CD4-positive, alpha-beta memory T cell (primary cell): ENCODE results near the gene CYSLTR2. TPM values are rescaled to one million over a fixed set of nuclear protein-coding genes. Genes with fewer than 3 reads are reported as not detected.

ENCODE experiments used
- CTCF ChIA-PET: fragments of 350-600 bp; sonication (Branson Sonifier 250); formaldehyde crosslinking; loops from one replicate; lab custom pipeline; 2021; ENCODE audit warnings: inconsistent platforms; ENCODE audit not compliant: partially characterized antibody; lab: Charles Lee
- POLR2A ChIA-PET: fragments of 350-600 bp; sonication (Branson Sonifier 250); formaldehyde crosslinking; loops from one replicate; lab custom pipeline; 2021; ENCODE audit not compliant: partially characterized antibody; lab: Charles Lee
- DNase-seq, 5 donors: peaks; one replicate each; pipeline versions ENCODE4 v3.0.0 to v3.0.0-alpha.2; 2020 to 2022; ENCODE audit warnings: mixed read lengths in 1 of 5
- H3K27ac ChIP-seq: one replicate; pipeline ENCODE4 v1.7.0; 2013; ENCODE audit warnings: low read depth, low read length
- H3K27me3 ChIP-seq: 2 replicates; pipeline ENCODE4 v1.7.0; 2013; ENCODE audit warnings: mild to moderate bottlenecking, low read length, moderate library complexity; ENCODE audit not compliant: insufficient read depth
- H3K36me3 ChIP-seq: 2 replicates; pipeline ENCODE4 v1.7.0; 2013; ENCODE audit warnings: mild to moderate bottlenecking, low read length, moderate library complexity; ENCODE audit not compliant: insufficient read depth
- H3K4me1 ChIP-seq: 2 replicates; pipeline ENCODE4 v1.7.0; 2013; ENCODE audit warnings: mild to moderate bottlenecking, low read length, moderate library complexity; ENCODE audit not compliant: insufficient read depth
- H3K4me3 ChIP-seq, 2 donors: one replicate each; pipeline ENCODE4 v1.7.0; 2013; ENCODE audit warnings: low read length in 2 of 2, mild to moderate bottlenecking in 1 of 2
- H3K9me3 ChIP-seq, 2 donors: one replicate each; pipeline ENCODE4 v1.7.0; 2013; ENCODE audit warnings: low read length in 2 of 2, control low read depth in 1 of 2; ENCODE audit not compliant: control insufficient read depth in 1 of 2
- H3K27ac Mint-ChIP-seq, 7 donors: one replicate each; pipeline ENCODE4 v1.8.0; 2020 to 2021; ENCODE audit warnings: mixed read lengths in 7 of 7, mild to moderate bottlenecking in 6 of 7, inconsistent platforms in 3 of 7, moderate library complexity in 3 of 7
- H3K27me3 Mint-ChIP-seq, 2 donors: one replicate each; pipeline ENCODE4 v1.8.0; 2020 to 2021; ENCODE audit warnings: mixed read lengths in 2 of 2
- H3K36me3 Mint-ChIP-seq, 2 donors: one replicate each; pipeline ENCODE4 v1.8.0; 2020 to 2021; ENCODE audit warnings: mixed read lengths in 2 of 2, inconsistent platforms in 1 of 2, mild to moderate bottlenecking in 1 of 2
- H3K4me1 Mint-ChIP-seq, 4 donors: one replicate each; pipeline ENCODE4 v1.8.0; 2020 to 2021; ENCODE audit warnings: mixed read lengths in 4 of 4, mild to moderate bottlenecking in 1 of 4
- H3K4me3 Mint-ChIP-seq, 8 donors: one replicate each; pipeline ENCODE4 v1.8.0; 2020 to 2021; ENCODE audit warnings: mixed read lengths in 8 of 8, mild to moderate bottlenecking in 7 of 8, moderate library complexity in 6 of 8, inconsistent platforms in 3 of 8
- H3K9me3 Mint-ChIP-seq, 8 donors: one replicate each; pipeline ENCODE4 v1.8.0; 2020 to 2021; ENCODE audit warnings: mixed read lengths in 8 of 8, mild to moderate bottlenecking in 5 of 8, inconsistent platforms in 3 of 8, moderate library complexity in 1 of 8
- intact Hi-C: fragments of 100-400 bp; cut with micrococcal nuclease; formaldehyde crosslinking; loops from one replicate; pipeline ENCODE4 v1.15.1; 2023
- polyA plus RNA-seq, 2 donors: library from polyadenylated mRNA; unstranded; fragments of 300-500 nt; fragmentation: Illumina TruSeq; gene quantifications; one replicate each; pipeline ENCODE4 v1.2.3, GENCODE V29; 2021
- total RNA-seq, 2 experiments: library from RNA; stranded (reverse); gene quantifications; one replicate each; pipeline ENCODE4 v1.2.3, GENCODE V29; 2021

The CYSLTR2 gene
- total and polyA plus RNA-seq, 4 experiments from 2014 or later: 0.68 to 3.7 (median 3.3) TPM

DNA sequence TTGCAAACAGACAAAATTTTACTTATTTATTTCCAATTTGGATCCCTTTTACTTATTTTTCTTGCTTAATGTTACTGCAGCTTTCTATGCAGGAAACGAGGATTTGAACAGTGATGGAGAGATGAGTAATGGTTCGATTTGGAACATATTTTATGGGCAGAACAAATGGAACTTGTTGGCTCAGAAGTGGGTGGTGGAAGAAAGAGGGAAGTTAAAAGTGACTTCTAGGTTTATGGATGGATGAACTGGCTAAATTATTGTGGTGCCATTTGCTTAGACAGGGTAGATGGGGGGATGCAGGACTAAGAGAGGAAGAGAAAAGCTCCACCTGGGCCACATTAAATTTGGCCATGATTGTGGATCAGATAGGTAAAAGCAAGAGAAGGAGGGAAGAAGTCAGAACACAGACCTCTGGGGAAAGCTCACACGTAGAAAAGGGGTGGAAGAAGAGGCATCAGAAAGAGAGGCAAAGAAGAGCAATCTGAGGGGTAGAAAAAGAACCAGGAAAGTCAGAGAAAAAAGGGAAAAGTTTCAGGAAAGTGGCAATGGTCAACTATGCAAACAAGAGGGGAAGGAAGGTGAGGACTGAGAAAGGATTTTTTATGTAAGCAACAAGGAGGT is 768 bp upstream of the CYSLTR2 start:
- Histone ChIP-seq H3K4me3 (peak overlapping the region in 1 of 2 donors; percentile 55), H3K4me1 (peaks cover 57% of the 10 kb centered on the region), H3K9me3 (no peaks in the 10 kb centered on the region), H3K36me3 (no peaks in the 10 kb centered on the region), H3K27me3 (no peaks in the 10 kb centered on the region), H3K27ac (peak overlapping the region; percentile 69)
- ChIA-PET CTCF (interaction anchor here (0.8 to 1.2 kb wide), 5 partner anchors 59 to 558 kb away, joined by 3 read pairs; partner anchors contain the start of gene MED4), POLR2A (interaction anchor here (1.0 to 1.7 kb wide), 4 partner anchors 120 to 1140 kb away, joined by 3 to 7 read pairs (median 4); partner anchors contain the start of genes ITM2B, KPNA3, RCBTB1 and RCBTB2)
- Mint-ChIP-seq H3K4me1 (peaks cover 31 to 54% (median 45%) of the 10 kb centered on the region in 4 donors), H3K36me3 (peaks cover 0 to 2% of the 10 kb centered on the region in 2 donors), H3K27ac (peak overlapping the region; percentile 88 to 98 (median 95)), H3K27me3 (no peaks in the 10 kb centered on the region), H3K9me3 (no peaks in the 10 kb centered on the region), H3K4me3 (peak overlapping the region; percentile 81 to 90 (median 89))
- no peak for DNase-seq
- intact Hi-C loops: loop anchor here (1.0 to 10.0 kb wide), 5 partner anchors 58 to 792 kb away; partner anchors contain the start of genes CAB39L, MED4 and SETDB2

DNA sequence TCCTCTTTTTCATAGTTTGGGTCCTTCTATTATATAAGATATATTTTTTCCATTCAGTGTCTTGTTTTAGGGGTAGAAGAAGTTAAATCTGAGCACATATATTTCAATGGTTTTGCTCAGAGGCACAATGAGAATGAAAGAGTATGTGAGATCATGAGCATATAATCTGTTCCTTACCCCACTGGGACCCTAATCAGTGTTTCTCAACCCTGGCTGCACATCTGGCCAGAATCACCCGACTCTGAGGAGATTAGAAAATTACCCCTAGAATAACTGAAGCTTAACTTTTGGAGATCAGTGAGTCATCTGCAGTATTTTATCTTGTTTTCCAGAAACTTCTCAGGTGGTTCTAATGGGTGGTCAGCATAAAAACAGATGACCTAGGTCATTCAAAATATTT is 782 bp downstream of the CYSLTR2 start:
- Mint-ChIP-seq H3K27ac (peak overlapping the region; percentile 88 to 98 (median 95)), H3K9me3 (no peaks in the 10 kb centered on the region), H3K27me3 (no peaks in the 10 kb centered on the region), H3K4me1 (peaks cover 30 to 59% (median 47%) of the 10 kb centered on the region in 4 donors), H3K4me3 (peak overlapping the region; percentile 81 to 90 (median 89)), H3K36me3 (peaks cover 0 to 2% of the 10 kb centered on the region in 2 donors)
- H3K4me3 ChIP-seq: peak overlapping the region in 1 of 2 donors; percentile 55
- H3K9me3 ChIP-seq: no peaks in the 10 kb centered on the region
- CTCF ChIA-PET: no interaction called here
- H3K27ac ChIP-seq: peak overlapping the region; percentile 69
- no peaks in the 10 kb centered on the region for H3K27me3 ChIP-seq
- intact Hi-C loops: loop anchor here (10.0 kb wide), 2 partner anchors 60 to 790 kb away; partner anchors contain the start of genes CAB39L and SETDB2
- peaks cover 47% of the 10 kb centered on the region for H3K4me1 ChIP-seq
- no peaks in the 10 kb centered on the region for H3K36me3 ChIP-seq
- POLR2A ChIA-PET: interaction anchor here (0.7 to 1.7 kb wide), 7 partner anchors 13 to 1138 kb away, joined by 3 to 7 read pairs (median 3); partner anchors contain the start of genes KPNA3 and RCBTB2
- DNase-seq: no peak

DNA sequence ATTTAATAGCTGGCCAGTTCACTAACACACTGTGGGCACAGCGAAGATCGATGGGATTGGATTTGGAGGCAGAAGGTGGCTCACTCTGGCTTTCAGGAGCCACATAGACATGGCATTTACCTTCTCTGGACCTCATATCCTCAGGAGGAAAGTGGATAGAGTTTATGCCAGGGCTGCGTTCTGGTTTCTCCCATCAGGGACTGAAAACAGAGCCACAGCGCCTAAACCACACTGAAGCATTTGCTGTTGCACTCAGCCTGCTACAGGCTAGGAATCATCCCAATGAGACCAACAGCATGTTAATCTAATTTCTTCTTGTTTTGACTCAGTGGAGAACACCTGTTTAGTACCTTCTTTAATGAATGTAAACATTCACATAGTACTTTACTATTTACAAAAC is 1.6 kb downstream of the CYSLTR2 start:
- Mint-ChIP-seq H3K9me3 (no peaks in the 10 kb centered on the region), H3K27ac (peak overlapping the region; percentile 88 to 98 (median 95)), H3K4me1 (peaks cover 35 to 67% (median 53%) of the 10 kb centered on the region in 4 donors), H3K4me3 (peak overlapping the region; percentile 56 to 90 (median 88)), H3K36me3 (peaks cover 3 to 4% of the 10 kb centered on the region in 2 donors), H3K27me3 (no peaks in the 10 kb centered on the region)
- H3K4me1 ChIP-seq: peaks cover 52% of the 10 kb centered on the region
- ChIA-PET POLR2A (no interaction called here), CTCF (no interaction called here)
- peak overlapping the region in 1 of 2 donors; percentile 4 for H3K4me3 ChIP-seq
- H3K36me3 ChIP-seq: no peaks in the 10 kb centered on the region
- no peak for DNase-seq
- peak overlapping the region; percentile 19 for H3K27ac ChIP-seq
- no peaks in the 10 kb centered on the region for H3K27me3 ChIP-seq
- no peaks in the 10 kb centered on the region for H3K9me3 ChIP-seq
- intact Hi-C loops: loop anchor here (10.0 kb wide), 2 partner anchors 60 to 790 kb away; partner anchors contain the start of genes CAB39L and SETDB2

DNA sequence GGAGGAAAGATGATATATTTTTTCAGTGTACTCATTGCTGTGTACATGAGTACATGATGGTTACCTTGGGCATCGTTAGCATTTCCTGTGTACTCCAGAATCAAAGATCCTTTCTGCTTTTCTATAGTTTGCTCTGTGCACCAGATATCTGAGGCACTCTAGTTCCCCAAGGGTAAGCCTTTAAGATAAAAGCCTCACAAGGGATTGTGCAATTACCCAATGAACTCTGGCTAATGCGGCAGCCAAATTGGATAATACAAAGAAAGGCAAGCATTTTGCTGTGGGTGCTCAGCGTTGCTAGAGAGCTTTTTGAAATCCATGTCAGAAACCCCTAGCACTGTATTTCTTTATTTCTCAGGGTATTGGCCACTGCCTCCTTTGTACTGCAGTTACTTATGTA is 2.9 kb downstream of the CYSLTR2 start:
- intact Hi-C loops: loop anchor here (10.0 kb wide), 2 partner anchors 62 to 788 kb away; partner anchors contain the start of genes CAB39L and SETDB2
- peaks cover 35 to 67% (median 55%) of the 10 kb centered on the region in 4 donors for H3K4me1 Mint-ChIP-seq
- H3K4me3 Mint-ChIP-seq: peak overlapping the region in 3 of 8 donors; percentile 27 to 53 (median 43)
- POLR2A ChIA-PET: no interaction called here
- Histone ChIP-seq H3K27me3 (no peaks in the 10 kb centered on the region), H3K4me3 (no peak overlapping the region), H3K27ac (no peak overlapping the region), H3K4me1 (peaks cover 57% of the 10 kb centered on the region), H3K9me3 (no peaks in the 10 kb centered on the region), H3K36me3 (no peaks in the 10 kb centered on the region)
- CTCF ChIA-PET: interaction anchor here (1.3 kb wide), 1 partner anchor 8 kb away, joined by 3 read pairs; no protein-coding TSS in a partner anchor
- no peaks in the 10 kb centered on the region for H3K9me3 Mint-ChIP-seq
- peaks cover 3 to 4% of the 10 kb centered on the region in 2 donors for H3K36me3 Mint-ChIP-seq
- no peaks in the 10 kb centered on the region for H3K27me3 Mint-ChIP-seq
- no peak for DNase-seq
- H3K27ac Mint-ChIP-seq: peak overlapping the region in 5 of 7 donors; percentile 14 to 82 (median 49)

DNA sequence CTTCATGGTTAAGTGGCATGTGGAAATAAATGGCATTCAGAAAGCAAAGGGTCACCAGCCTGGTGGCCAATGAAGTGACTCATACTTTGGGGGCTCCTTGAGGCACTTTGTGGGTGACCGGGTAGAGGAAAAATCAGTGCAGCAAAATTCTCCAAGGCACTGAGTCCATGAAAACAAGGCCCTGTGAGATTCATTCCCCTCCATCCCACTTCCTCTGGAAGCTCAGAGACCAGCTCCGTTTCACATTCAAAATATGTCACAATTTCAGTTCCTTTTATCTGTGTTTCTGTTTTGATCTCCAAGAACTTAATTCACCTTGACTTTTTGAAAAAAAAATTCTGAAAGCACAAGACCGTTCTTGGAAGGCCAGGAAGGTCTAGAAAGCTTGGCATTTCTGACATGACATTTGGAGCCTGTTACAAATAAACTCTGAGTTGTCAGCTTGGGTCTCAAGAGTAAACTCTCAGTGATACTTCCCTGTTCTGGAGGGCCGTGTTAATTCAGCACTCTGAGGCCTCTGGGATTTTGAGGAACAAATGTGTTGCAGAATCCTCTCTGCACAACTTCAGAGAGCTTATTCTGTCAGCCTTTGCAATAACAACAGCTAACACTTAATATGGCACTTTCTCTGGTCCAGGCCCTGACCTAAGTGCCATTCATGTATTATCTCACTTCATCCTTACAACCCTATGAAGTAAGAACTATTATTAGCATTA is 6.8 kb downstream of the CYSLTR2 start:
- ChIA-PET POLR2A (no interaction called here), CTCF (interaction anchor here (0.8 kb wide), 1 partner anchor 18 kb away, joined by 3 read pairs; no protein-coding TSS in a partner anchor)
- Histone ChIP-seq H3K27ac (no peak overlapping the region), H3K36me3 (no peaks in the 10 kb centered on the region), H3K27me3 (no peaks in the 10 kb centered on the region), H3K4me1 (peaks cover 24% of the 10 kb centered on the region), H3K9me3 (no peaks in the 10 kb centered on the region), H3K4me3 (no peak overlapping the region)
- H3K27ac Mint-ChIP-seq: peak overlapping the region in 3 of 7 donors; percentile 5 to 82 (median 8)
- no peak for DNase-seq
- H3K27me3 Mint-ChIP-seq: no peaks in the 10 kb centered on the region
- H3K4me3 Mint-ChIP-seq: peak overlapping the region in 1 of 8 donors; percentile 23
- intact Hi-C loops: no loop called here
- peaks cover 1 to 29% (median 24%) of the 10 kb centered on the region in 8 donors for H3K9me3 Mint-ChIP-seq
- H3K36me3 Mint-ChIP-seq: peaks cover 19 to 21% of the 10 kb centered on the region in 2 donors
- H3K4me1 Mint-ChIP-seq: peaks cover 19 to 50% (median 34%) of the 10 kb centered on the region in 4 donors

DNA sequence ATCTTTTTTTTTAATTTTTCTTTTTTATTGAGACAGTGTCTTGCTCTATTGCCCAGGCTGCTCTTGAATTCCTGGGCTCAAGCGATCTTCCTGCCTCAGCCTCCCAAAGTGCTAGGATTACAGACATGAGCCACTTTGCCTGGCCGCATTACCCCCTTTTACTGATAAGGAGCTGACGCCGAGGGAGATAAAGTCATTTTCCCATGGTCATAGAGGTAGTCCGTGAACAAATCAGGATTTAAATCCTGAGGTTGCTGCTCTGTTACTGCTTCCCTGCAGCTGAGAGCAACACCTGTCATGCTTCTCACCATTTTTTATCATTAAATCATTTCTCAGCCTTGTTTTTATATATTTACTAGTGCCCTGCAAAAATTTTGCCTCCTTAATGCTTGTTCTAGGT is 7.4 kb downstream of the CYSLTR2 start:
- H3K27me3 Mint-ChIP-seq: no peaks in the 10 kb centered on the region
- H3K27ac Mint-ChIP-seq: no peak overlapping the region
- no peak overlapping the region for H3K4me3 Mint-ChIP-seq
- Histone ChIP-seq H3K4me3 (no peak overlapping the region), H3K27ac (no peak overlapping the region), H3K36me3 (no peaks in the 10 kb centered on the region), H3K27me3 (no peaks in the 10 kb centered on the region), H3K4me1 (peaks cover 18% of the 10 kb centered on the region), H3K9me3 (no peaks in the 10 kb centered on the region)
- ChIA-PET CTCF (interaction anchor here (0.8 kb wide), 1 partner anchor 19 kb away, joined by 3 read pairs; no protein-coding TSS in a partner anchor), POLR2A (no interaction called here)
- H3K4me1 Mint-ChIP-seq: peaks cover 19 to 45% (median 30%) of the 10 kb centered on the region in 4 donors
- intact Hi-C loops: no loop called here
- H3K36me3 Mint-ChIP-seq: peaks cover 25 to 26% of the 10 kb centered on the region in 2 donors
- H3K9me3 Mint-ChIP-seq: peaks cover 5 to 35% (median 30%) of the 10 kb centered on the region in 8 donors
- DNase-seq: no peak
